Activated CD4-positive, alpha-beta T cell treated with anti-CD3 and anti-CD28 coated beads for 24 hours (primary cell): ENCODE data around the gene RPP30.
"Not testable (repeated sequence)": the region's sequence is repeated elsewhere in the genome, so short reads cannot be mapped to it uniquely, and the experiment has no call there.

Source experiments
- DNase-seq, 2 donors: peaks; one replicate each; pipeline ENCODE4 v3.0.0-alpha.2; 2020; ENCODE audit warnings: low read depth in 2 of 2

RPP30 gene

DNA sequence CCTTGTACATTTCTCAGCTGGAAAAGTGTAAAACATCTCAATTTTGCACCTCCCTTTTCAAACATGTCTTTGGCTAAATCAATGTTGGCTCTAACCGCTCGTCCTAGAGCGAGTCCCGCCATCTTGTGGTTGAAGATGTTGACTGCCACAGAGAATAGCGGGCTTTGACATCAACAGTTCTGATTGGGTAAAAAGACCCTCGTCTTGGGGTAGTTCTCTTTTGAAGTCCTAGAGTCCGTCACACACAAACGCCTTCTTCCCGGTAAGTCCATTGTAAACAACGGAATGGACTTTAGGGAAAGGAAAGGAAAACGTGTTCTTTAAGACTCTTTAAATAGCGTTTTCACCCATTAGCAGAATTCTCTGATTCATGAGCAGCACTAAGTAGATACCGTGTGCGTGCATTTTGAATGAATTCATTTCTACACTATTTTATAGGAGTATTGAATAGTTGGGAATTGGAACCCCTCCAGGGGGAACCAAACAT, 452 bp upstream of the RPP30 start:
- DNase-seq = no peak

DNA sequence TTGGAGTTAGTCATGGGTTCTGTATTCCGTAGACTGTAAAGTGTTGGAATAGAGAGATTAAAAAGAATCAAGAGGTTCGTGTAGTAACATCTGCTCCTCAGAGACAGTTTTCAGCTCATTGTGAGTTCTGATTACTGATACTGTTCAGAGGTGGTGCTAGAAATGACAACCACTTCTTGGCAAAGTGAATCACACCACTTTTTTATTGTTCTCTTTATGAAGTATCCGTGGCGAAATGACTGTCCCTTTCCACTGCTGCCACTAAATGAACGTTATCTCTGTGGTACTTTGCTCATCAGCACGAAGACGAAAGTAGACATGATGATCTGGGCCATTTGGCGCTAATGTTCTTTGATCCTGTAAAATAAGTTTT, 860 bp downstream of the RPP30 start:
- peak in 1 of 2 donors; percentile 2 for DNase-seq

DNA sequence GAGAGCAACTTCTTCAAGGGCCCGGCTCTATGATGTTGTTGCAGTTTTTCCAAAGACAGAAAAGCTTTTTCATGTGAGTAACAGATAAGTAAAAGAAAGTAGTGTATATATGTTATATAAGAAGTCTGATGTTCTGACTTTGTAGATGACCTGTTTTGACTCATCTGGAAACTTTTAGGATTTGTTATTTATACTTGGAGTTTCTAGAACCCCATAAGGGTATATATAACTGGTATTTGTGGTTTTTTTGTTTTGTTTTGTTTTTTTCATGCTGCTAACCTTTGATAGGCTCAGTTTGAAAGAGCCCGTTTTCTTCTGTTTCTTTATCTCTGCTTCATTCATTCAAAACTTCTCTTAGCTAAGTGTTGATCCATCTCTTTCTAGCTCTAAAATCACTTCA, 7.3 kb downstream of the RPP30 start:
- no peak for DNase-seq

GRCh38 chr10:90880059-90880719, 8.4 kb downstream of the RPP30 start:
- DNase-seq = not testable (repeated sequence)

- DNase-seq = no peak
Observed at GRCh38 chr10:90884431-90884830, 12.7 kb downstream of the RPP30 start.

GRCh38 chr10:90885176-90885575, 13.4 kb downstream of the RPP30 start:
- no peak for DNase-seq

- DNase-seq = no peak
Observed at GRCh38 chr10:90887555-90887954, 15.8 kb downstream of the RPP30 start.

DNA sequence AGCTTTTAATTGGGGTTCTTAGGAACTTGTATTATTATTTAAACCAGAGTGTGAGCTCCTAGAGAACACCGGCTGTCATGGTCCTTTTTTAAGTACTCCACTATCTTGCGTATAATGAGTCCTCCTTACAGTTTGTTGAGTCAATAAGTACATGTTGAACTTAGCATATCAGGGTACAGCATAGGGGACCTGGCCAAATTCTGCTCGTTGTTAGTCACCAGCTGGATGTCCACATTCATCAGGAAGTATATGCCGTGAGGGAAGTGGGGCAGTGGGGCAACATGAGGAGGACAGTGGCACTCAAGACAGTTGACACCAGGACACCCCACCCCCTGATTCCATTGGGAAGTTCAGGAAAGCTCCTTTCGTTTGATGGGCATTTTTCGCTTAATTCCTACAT, 16.6 kb downstream of the RPP30 start:
- DNase-seq = no peak

DNA sequence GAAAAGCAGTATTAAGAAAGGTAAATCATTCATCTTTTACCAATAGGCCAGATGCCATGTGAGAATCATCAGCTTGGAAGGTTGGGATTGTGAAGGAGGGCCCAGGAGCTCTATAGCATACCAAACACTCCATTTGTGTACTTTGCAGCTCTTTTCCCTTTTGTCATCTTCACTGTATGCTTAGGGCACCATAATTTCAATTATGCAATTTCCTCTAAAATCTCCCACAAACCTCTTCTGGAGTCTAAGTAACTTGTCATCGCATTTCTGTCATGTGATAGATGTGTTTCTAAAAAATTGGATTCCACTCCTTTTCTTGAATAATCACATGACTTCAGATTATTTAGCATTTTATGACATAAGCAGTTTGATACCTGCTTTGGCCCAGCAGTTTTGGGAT, 17.9 kb downstream of the RPP30 start:
- DNase-seq = no peak

DNA sequence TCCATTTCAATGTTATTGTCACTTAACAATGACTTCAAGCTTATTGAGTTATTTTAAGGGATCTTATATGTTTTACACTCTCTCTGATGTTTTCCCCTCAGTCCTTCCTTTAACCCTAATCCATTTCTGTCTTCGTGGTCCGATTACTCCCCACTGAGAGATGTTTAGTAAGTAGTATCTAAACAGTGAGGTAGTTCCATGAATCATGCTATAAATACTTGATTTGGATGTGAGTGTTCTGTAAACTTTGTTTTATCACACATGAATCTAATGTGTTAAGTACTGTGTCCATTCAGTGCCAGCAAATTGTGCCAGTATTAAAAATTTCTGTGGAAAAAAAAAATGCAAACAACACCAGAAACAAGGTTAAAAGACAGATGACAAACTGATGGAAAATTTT, 18.6 kb downstream of the RPP30 start:
- DNase-seq = no peak

DNA sequence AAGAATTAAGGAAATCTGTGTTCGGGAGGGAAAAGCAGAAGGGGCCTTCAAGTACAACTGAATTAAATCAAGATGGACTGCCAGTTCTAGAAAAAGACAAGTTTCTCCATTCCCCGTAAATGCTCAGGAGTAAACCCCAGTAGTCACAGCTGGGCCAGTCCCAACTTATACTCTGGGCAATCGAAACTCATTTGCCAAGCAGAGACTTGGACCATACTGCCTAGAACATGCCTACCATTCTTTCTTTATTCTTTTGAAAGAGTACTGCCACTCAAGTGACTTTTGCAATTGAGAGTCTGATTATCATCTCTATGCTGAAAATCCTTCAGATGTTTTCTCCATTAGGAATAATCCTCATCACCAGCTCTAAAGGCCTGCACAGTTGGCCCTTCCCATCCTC, 21.4 kb downstream of the RPP30 start:
- DNase-seq = no peak

DNA sequence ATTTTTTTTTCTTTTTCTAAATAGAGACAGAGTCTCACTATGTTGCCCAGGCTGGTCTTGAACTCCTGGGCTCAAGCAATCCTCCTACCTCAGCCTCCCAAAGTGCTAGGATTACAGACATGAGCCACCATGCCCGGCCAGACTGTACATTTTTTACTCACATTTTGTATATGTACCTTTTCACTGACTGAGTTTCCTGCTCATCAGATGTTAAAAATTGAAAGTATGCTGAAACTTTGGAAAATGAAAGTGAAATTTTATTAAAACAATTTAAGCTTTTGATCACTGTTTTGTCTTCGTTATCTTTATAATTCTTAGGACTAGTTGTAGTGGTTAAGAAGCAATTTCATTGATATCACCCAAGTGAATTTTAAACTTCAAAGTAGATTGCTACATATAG, 25.1 kb downstream of the RPP30 start:
- DNase-seq = not testable (repeated sequence)

- no peak for DNase-seq
Observed at GRCh38 chr10:90905925-90906324, 34.2 kb downstream of the RPP30 start.

DNA sequence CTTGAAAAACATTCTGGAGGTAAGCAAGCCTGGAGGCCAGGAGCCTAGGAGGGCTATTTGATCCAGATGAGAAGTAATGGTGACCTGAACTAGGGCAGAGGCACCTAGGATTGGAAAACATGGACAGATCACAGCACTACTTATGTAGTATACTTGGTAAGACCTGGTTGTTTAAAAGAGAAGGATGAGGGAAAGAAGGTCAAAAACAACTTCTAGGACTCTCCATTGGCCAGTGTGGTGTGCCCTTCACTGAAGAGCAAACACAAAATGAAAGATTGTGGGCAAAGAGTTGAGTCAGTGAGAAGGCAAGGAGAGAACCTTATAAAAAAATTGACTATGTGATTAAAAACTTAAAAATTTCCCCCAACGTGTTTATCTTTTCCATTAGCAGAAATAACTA, 34.8 kb downstream of the RPP30 start:
- DNase-seq = no peak

DNA sequence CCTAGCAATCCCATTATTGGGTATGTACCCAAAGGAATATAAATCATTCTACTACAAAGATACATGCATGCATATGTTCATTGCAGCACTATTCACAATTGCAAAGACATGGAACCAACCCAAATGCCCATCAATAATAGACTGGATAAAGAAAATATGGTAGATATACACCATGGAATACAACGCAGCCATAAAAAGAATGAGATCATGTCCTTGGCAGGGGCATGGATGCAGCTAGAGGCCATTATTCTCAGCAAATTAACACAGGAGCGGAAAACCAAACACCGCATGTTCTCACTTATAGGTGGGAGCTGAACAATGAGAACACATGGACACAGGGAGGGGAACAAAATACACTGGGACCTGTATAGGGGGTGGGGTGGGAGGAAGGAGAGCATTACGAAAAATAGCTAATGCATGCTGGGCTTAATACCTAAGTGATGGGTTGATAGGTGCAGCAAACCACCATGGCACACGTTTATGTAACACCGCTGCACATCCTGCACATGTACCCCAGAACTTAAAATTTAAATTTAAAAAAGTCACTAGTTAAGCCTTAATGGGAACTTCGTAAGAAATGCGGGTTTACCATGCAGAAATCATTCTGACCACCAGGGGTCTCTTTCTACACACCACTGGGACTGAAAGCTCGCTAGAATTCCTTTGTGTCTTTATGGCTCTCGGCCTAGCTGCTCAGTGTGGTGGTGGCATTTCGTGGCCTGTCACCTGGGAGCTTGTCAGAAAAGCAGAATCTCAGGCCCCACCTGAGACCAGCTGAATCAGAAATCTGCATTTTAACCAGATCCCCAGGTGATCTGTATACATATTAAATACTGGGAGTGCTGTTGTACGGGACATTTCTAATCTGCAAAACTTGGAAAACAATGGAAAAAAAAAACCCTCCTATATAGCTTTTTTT, 39.6 kb downstream of the RPP30 start:
- peak; percentile 9 to 43 for DNase-seq

- DNase-seq = no peak
Observed at GRCh38 chr10:90912174-90912573, 40.4 kb downstream of the RPP30 start.

DNA sequence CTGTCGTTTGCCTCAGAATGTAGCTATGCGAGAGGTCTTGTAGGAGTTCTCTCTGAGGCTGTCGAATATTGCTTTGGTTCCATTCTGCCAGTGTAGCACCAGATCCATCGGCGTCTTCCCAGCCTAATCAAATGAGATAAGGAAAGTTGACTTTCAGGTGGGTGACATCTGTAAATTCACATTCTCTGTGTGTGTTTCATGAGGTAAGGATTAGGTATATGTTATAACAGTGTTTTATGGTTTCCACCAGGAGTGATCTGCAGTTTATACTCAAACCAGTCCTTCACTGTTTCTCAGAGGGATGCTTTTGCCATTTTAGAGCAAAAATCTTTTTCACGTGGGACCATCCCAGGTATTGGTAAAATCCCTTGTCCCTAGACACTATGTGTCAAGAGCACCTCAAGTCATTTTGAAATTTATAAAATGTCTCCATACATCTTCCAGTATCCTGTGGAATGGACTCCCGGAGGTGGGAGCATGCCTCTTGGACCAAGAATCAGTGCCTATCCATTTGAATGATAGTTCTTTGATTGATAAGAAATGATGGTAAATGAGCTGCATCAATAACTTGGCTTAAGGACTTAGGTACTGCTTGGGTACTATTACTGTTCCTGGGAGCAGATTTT, 41.2 kb downstream of the RPP30 start:
- no peak for DNase-seq

DNA sequence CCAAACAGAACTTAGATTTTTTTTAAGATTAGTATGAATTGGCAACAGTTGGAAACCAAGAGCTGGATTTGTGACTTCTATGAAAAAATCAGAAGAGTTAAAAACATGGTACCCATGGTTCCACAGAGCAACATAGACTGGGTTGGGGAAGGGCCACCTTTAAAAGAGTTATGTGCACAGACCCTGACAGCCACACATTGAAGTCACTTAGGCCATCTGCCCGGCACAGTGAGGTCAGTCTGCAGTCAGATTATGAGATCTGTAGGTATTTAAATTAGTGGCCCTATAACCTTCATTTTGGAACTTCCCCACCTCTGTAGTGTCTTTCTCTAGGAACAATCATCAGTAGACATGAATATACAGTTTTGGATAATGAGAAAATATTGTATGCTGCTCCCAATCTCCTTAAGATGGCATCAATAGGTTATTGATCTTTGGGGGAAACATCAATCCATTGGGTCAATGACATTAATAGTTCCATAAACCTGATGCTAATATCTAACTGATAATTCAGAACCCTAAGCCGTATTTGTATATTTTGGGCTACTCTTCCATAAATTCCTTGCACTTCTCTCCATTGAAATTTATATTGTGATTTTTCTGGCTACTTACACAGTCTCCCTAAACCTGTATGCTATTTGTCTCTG, 42.1 kb downstream of the RPP30 start:
- no peak for DNase-seq

- DNase-seq = no peak
Observed at GRCh38 chr10:90914992-90915765, 43.4 kb downstream of the RPP30 start.

- no peak for DNase-seq
Observed at GRCh38 chr10:90915766-90916075, 43.9 kb downstream of the RPP30 start.

DNA sequence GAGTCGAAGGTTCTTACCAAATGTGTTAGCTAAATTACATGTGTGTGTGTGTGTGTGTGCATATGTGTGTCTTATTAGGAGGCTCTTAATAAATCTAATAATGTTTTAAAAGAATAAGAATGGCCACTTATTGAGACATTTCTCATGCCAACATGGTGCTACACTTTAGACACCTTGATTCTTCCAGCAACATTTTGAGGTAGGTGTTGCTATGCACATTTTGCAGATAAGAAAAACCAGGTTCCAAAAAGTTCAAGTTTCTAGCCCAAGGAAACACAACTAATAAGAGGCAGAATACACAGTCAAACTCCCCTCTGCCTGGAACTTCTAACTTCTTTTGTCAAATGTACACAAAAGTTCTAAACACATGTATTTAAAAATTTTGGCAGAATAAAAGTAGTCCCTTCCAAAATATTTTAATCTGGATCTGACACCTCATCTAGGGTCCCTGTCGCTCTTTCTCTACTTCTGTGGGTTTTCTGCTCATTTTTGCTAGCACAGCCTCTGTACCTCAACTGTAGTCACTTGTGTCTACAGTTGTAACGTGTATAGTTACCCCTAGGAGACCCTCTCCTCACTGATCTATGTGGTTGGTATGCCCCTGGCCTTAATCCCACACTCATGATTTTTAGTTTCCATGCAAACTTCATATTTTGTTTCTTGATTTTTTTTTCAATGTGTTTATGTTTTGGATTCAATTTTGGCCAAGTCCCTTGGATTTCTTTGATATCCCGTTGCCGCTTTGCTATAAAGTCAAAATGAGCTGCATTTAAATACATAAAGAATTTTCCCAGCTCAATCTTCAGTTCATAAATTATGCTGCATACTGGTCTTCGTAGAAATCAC, 44.8 kb downstream of the RPP30 start:
- DNase-seq = no peak
